GM18907 (cell line): ENCODE measurements around the gene CDC14B.

Source experiments
- ATAC-seq: cut with Tn5 transposase; IDR thresholded peaks from one replicate; pipeline ENCODE4 v1.9.1; 2021; ENCODE audit warnings: mild to moderate bottlenecking, moderate library complexity; ENCODE audit not compliant: unreplicated experiment

The CDC14B gene

GRCh38 chr9:96450613-96451528, 168.8 kb downstream of the CDC14B start:
- ATAC-seq: no peak
